ENCODE results near the gene OR52N5.

- no peak for TF ChIP-seq CTCF (IDR thresholded peaks at IDR 0.05)
- no peak for TF ChIP-seq EP300 (IDR thresholded peaks at IDR 0.05)
Observed at GRCh38 chr11:5753943-5754342, 29.2 kb downstream of the OR52N5 start, which contains the start of gene OR52N4.

All from ovary (tissue), 3 donors.